Measurements from ENCODE around the gene SLC1A2. TPM values are rescaled to one million over a fixed set of nuclear protein-coding genes. Genes with fewer than 3 reads are reported as not detected.

The SLC1A2 gene
- total RNA-seq, 1 donor from 2014 or later = 0.25 TPM

GRCh38 chr11:35293035-35293434, 126.3 kb downstream of the SLC1A2 start:
- H3K9me3 Mint-ChIP-seq (ENCODE audit: unreplicated experiment) = no peaks in the 10 kb centered on the region
- H3K4me1 Mint-ChIP-seq (ENCODE audit: low read depth, unreplicated experiment) = peaks cover 20% of the 10 kb centered on the region
- Histone ChIP-seq H3K9me3 (ENCODE audit: insufficient read depth, low read depth, low read length) (no peaks in the 10 kb centered on the region), H3K36me3 (ENCODE audit: insufficient read depth, low read length) (no peaks in the 10 kb centered on the region), H3K4me2 (ENCODE audit: low read length) (no peak overlapping the region), H3K27me3 (ENCODE audit: insufficient read depth, low read length) (no peaks in the 10 kb centered on the region), H2AFZ (ENCODE audit: low read depth, low read length) (no peak overlapping the region), H3K9ac (ENCODE audit: low read length) (no peak overlapping the region), H3K4me1 (ENCODE audit: insufficient read depth, low read length) (peaks cover 20% of the 10 kb centered on the region), H4K20me1 (ENCODE audit: insufficient read depth, low read length) (no peaks in the 10 kb centered on the region), H3K79me2 (ENCODE audit: insufficient read depth, low read length) (no peaks in the 10 kb centered on the region), H3K4me3 (ENCODE audit: insufficient read depth, low read depth, low read length) (no peak overlapping the region), H3K27ac (ENCODE audit: low read depth, low read length) (no peak overlapping the region)
- DNase-seq (ENCODE audit: low read depth) (no peak), FAIRE-seq (no peak)
- no peak overlapping the region for H3K4me3 Mint-ChIP-seq (ENCODE audit: unreplicated experiment)
- no peaks in the 10 kb centered on the region for H3K27me3 Mint-ChIP-seq (ENCODE audit: low read depth, unreplicated experiment)
- TF ChIP-seq EZH2 (IDR thresholded peaks at IDR 0.05; ENCODE audit: insufficient read depth, low read length) = no peak
- H3K36me3 Mint-ChIP-seq (ENCODE audit: low read depth, unreplicated experiment) = no peaks in the 10 kb centered on the region
- no peak overlapping the region for H3K27ac Mint-ChIP-seq (ENCODE audit: unreplicated experiment)

- Histone ChIP-seq H3K9ac (ENCODE audit: low read length) (no peak overlapping the region), H4K20me1 (ENCODE audit: insufficient read depth, low read length) (no peaks in the 10 kb centered on the region), H3K27ac (ENCODE audit: low read depth, low read length) (no peak overlapping the region), H3K79me2 (ENCODE audit: insufficient read depth, low read length) (no peaks in the 10 kb centered on the region), H2AFZ (ENCODE audit: low read depth, low read length) (no peak overlapping the region), H3K4me3 (ENCODE audit: insufficient read depth, low read depth, low read length) (no peak overlapping the region), H3K4me1 (ENCODE audit: insufficient read depth, low read length) (peaks cover 20% of the 10 kb centered on the region), H3K27me3 (ENCODE audit: insufficient read depth, low read length) (no peaks in the 10 kb centered on the region), H3K4me2 (ENCODE audit: low read length) (no peak overlapping the region), H3K36me3 (ENCODE audit: insufficient read depth, low read length) (no peaks in the 10 kb centered on the region), H3K9me3 (ENCODE audit: insufficient read depth, low read depth, low read length) (no peaks in the 10 kb centered on the region)
- TF ChIP-seq CTCF (IDR thresholded peaks at IDR 0.05; ENCODE audit: insufficient read depth, low read depth, low read length) (no peak), EZH2 (IDR thresholded peaks at IDR 0.05; ENCODE audit: insufficient read depth, low read length) (no peak)
- no peaks in the 10 kb centered on the region for H3K27me3 Mint-ChIP-seq (ENCODE audit: low read depth, unreplicated experiment)
- no peak overlapping the region for H3K4me3 Mint-ChIP-seq (ENCODE audit: unreplicated experiment)
- FAIRE-seq (no peak), DNase-seq (ENCODE audit: low read depth) (no peak)
- no peak overlapping the region for H3K27ac Mint-ChIP-seq (ENCODE audit: unreplicated experiment)
- H3K4me1 Mint-ChIP-seq (ENCODE audit: low read depth, unreplicated experiment) = peaks cover 20% of the 10 kb centered on the region
- no peaks in the 10 kb centered on the region for H3K36me3 Mint-ChIP-seq (ENCODE audit: low read depth, unreplicated experiment)
- H3K9me3 Mint-ChIP-seq (ENCODE audit: unreplicated experiment) = no peaks in the 10 kb centered on the region
Observed at GRCh38 chr11:35292279-35292678, 127.1 kb downstream of the SLC1A2 start.

GRCh38 chr11:35290876-35291275, 128.5 kb downstream of the SLC1A2 start:
- no peak for FAIRE-seq
- H4K20me1 ChIP-seq (ENCODE audit: insufficient read depth, low read length) = no peaks in the 10 kb centered on the region
- Mint-ChIP-seq H3K4me1 (ENCODE audit: low read depth, unreplicated experiment) (peaks cover 20% of the 10 kb centered on the region), H3K27me3 (ENCODE audit: low read depth, unreplicated experiment) (no peaks in the 10 kb centered on the region), H3K27ac (ENCODE audit: unreplicated experiment) (no peak overlapping the region), H3K4me3 (ENCODE audit: unreplicated experiment) (no peak overlapping the region), H3K36me3 (ENCODE audit: low read depth, unreplicated experiment) (no peaks in the 10 kb centered on the region), H3K9me3 (ENCODE audit: unreplicated experiment) (no peaks in the 10 kb centered on the region)
- no peak overlapping the region for H3K27ac ChIP-seq (ENCODE audit: low read depth, low read length)
- no peak overlapping the region for H2AFZ ChIP-seq (ENCODE audit: low read depth, low read length)
- no peak for DNase-seq (ENCODE audit: low read depth)
- TF ChIP-seq CTCF (IDR thresholded peaks at IDR 0.05; ENCODE audit: insufficient read depth, low read depth, low read length) = no peak
- H3K9ac ChIP-seq (ENCODE audit: low read length) = no peak overlapping the region
- no peaks in the 10 kb centered on the region for H3K27me3 ChIP-seq (ENCODE audit: insufficient read depth, low read length)
- peaks cover 20% of the 10 kb centered on the region for H3K4me1 ChIP-seq (ENCODE audit: insufficient read depth, low read length)
- no peaks in the 10 kb centered on the region for H3K36me3 ChIP-seq (ENCODE audit: insufficient read depth, low read length)
- no peak overlapping the region for H3K4me3 ChIP-seq (ENCODE audit: insufficient read depth, low read depth, low read length)
- H3K9me3 ChIP-seq (ENCODE audit: insufficient read depth, low read depth, low read length) = no peaks in the 10 kb centered on the region
- no peak overlapping the region for H3K4me2 ChIP-seq (ENCODE audit: low read length)
- no peaks in the 10 kb centered on the region for H3K79me2 ChIP-seq (ENCODE audit: insufficient read depth, low read length)
